K562 (cell line): Measurements from ENCODE around the gene SLC26A2.

Experiments used
- POLR2A ChIP-seq: fragments of 450-650 bp; conservative IDR thresholded peaks from 2 replicates; pipeline ENCODE4 v1.6.1; 2016
- TAF1 ChIP-seq: IDR thresholded peaks from 2 replicates; pipeline ENCODE4 v1.6.1; 2011; ENCODE audit warnings: mild to moderate bottlenecking, low read length, moderate library complexity; ENCODE audit not compliant: insufficient read depth, control insufficient read depth, severe bottlenecking; ENCODE audit errors: extremely low read depth
- TOE1 ChIP-seq, 2 experiments: fragments of 450-650 bp in 1 of 2; sonication (generic) in 1 of 2; formaldehyde crosslinking in 1 of 2; IDR thresholded peaks; 2 replicates each; pipeline versions ENCODE4 v1.7.1 to v1.8.0; 2016 to 2022; ENCODE audit warnings: borderline replicate concordance in 2 of 2, mild to moderate bottlenecking in 2 of 2, antibody characterized with exemption in 1 of 2, inconsistent platforms in 1 of 2, low read depth in 1 of 2, missing genetic modification reagents in 1 of 2, moderate library complexity in 1 of 2
- ZKSCAN8 ChIP-seq: fragments of 200-800 bp; sonication (Bioruptor generic); IDR thresholded peaks from 2 replicates; pipeline ENCODE4 v1.6.1; 2016; ENCODE audit warnings: missing genetic modification characterization, missing compliant biosample characterization
- TF ChIP-seq, protein P1 (sequence below): fragments of 200-800 bp; sonication (Bioruptor generic); IDR thresholded peaks from 2 replicates; pipeline ENCODE4 v1.6.1; 2016; ENCODE audit warnings: missing genetic modification characterization, missing compliant biosample characterization
- TF ChIP-seq, protein P2 (sequence below): sonication (generic); formaldehyde crosslinking; IDR thresholded peaks from 2 replicates; pipeline ENCODE4 v1.9.0; 2022; ENCODE audit warnings: mild to moderate bottlenecking, missing genetic modification reagents
- TF ChIP-seq, protein P3 (sequence below), 2 experiments: fragments of 450-650 bp; formaldehyde crosslinking in 1 of 2; IDR thresholded peaks; 2 replicates each; pipeline versions ENCODE4 v1.4.0 to v1.6.1; 2014 to 2020; ENCODE audit warnings: mild to moderate bottlenecking in 2 of 2, borderline replicate concordance in 1 of 2, low read depth in 1 of 2

DNA sequence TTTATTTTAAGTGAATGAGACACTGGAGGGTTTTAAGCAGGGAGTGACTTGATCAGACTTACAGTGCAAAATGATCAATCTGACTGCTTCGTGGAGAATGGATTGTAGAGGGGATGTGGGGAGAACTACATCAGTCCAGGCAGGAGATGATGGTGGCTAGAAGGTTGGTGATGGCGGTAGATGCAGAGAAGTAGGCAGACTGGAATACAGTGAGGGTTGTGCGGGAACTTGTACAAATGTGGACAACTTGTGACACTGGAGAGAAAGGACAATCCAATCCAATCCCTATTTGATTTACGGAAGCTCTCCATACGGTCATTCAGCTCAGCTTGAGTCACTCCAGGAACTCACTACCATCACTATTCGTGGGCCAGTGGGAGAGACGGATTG lies 39.3 kb downstream of the SLC26A2 start:
- TF ChIP-seq, protein P1, sequence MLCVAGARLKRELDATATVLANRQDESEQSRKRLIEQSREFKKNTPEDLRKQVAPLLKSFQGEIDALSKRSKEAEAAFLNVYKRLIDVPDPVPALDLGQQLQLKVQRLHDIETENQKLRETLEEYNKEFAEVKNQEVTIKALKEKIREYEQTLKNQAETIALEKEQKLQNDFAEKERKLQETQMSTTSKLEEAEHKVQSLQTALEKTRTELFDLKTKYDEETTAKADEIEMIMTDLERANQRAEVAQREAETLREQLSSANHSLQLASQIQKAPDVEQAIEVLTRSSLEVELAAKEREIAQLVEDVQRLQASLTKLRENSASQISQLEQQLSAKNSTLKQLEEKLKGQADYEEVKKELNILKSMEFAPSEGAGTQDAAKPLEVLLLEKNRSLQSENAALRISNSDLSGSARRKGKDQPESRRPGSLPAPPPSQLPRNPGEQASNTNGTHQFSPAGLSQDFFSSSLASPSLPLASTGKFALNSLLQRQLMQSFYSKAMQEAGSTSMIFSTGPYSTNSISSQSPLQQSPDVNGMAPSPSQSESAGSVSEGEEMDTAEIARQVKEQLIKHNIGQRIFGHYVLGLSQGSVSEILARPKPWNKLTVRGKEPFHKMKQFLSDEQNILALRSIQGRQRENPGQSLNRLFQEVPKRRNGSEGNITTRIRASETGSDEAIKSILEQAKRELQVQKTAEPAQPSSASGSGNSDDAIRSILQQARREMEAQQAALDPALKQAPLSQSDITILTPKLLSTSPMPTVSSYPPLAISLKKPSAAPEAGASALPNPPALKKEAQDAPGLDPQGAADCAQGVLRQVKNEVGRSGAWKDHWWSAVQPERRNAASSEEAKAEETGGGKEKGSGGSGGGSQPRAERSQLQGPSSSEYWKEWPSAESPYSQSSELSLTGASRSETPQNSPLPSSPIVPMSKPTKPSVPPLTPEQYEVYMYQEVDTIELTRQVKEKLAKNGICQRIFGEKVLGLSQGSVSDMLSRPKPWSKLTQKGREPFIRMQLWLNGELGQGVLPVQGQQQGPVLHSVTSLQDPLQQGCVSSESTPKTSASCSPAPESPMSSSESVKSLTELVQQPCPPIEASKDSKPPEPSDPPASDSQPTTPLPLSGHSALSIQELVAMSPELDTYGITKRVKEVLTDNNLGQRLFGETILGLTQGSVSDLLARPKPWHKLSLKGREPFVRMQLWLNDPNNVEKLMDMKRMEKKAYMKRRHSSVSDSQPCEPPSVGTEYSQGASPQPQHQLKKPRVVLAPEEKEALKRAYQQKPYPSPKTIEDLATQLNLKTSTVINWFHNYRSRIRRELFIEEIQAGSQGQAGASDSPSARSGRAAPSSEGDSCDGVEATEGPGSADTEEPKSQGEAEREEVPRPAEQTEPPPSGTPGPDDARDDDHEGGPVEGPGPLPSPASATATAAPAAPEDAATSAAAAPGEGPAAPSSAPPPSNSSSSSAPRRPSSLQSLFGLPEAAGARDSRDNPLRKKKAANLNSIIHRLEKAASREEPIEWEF (CRISPR knock-in tag): no peak
- TF ChIP-seq TOE1 (IDR thresholded peaks at IDR 0.05; ENCODE audit: borderline replicate concordance) (no peak), TOE1 (CRISPR knock-in tag; IDR thresholded peaks at IDR 0.05; ENCODE audit: borderline replicate concordance, low read depth) (no peak), ZKSCAN8 (no peak), POLR2A (no peak), TAF1 (no peak)
- TF ChIP-seq, protein P2, sequence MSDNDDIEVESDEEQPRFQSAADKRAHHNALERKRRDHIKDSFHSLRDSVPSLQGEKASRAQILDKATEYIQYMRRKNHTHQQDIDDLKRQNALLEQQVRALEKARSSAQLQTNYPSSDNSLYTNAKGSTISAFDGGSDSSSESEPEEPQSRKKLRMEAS (CRISPR knock-in tag): no peak
- TF ChIP-seq, protein P3, sequence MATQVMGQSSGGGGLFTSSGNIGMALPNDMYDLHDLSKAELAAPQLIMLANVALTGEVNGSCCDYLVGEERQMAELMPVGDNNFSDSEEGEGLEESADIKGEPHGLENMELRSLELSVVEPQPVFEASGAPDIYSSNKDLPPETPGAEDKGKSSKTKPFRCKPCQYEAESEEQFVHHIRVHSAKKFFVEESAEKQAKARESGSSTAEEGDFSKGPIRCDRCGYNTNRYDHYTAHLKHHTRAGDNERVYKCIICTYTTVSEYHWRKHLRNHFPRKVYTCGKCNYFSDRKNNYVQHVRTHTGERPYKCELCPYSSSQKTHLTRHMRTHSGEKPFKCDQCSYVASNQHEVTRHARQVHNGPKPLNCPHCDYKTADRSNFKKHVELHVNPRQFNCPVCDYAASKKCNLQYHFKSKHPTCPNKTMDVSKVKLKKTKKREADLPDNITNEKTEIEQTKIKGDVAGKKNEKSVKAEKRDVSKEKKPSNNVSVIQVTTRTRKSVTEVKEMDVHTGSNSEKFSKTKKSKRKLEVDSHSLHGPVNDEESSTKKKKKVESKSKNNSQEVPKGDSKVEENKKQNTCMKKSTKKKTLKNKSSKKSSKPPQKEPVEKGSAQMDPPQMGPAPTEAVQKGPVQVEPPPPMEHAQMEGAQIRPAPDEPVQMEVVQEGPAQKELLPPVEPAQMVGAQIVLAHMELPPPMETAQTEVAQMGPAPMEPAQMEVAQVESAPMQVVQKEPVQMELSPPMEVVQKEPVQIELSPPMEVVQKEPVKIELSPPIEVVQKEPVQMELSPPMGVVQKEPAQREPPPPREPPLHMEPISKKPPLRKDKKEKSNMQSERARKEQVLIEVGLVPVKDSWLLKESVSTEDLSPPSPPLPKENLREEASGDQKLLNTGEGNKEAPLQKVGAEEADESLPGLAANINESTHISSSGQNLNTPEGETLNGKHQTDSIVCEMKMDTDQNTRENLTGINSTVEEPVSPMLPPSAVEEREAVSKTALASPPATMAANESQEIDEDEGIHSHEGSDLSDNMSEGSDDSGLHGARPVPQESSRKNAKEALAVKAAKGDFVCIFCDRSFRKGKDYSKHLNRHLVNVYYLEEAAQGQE (IDR thresholded peaks at IDR 0.05; ENCODE audit: borderline replicate concordance): no peak
- TF ChIP-seq, protein P3 (CRISPR knock-in tag; IDR thresholded peaks at IDR 0.05; ENCODE audit: low read depth): no peak
